HEK293 (cell line): ENCODE data around the gene ETV6.

ENCODE experiments used
- CTCF ChIA-PET: fragments of 350-600 bp; formaldehyde crosslinking; extraction: SDS; loops from one replicate; lab custom pipeline; 2021; ENCODE audit warnings: antibody characterized with exemption; lab: Yijun Ruan, JAX
- POLR2A ChIA-PET: fragments of 300-600 bp; formaldehyde crosslinking; extraction: SDS; loops from one replicate; lab custom pipeline; 2020; ENCODE audit warnings: antibody characterized with exemption, inconsistent platforms; lab: Yijun Ruan, JAX
- H3K27ac ChIP-seq: fragments of 200-500 bp; sonication (Bioruptor generic); 2 replicates; pipeline ENCODE4 v1.5.1; 2014; ENCODE audit warnings: low read depth, low read length, control low read depth, inconsistent platforms; ENCODE audit errors: extremely low read depth
- H3K36me3 ChIP-seq, 2 experiments: fragments of 200-500 bp in 1 of 2; sonication (Bioruptor generic) in 1 of 2; 1 replicate in 1 of 2; 2 replicates in 1 of 2; pipeline ENCODE4 v1.5.1; 2014 to 2017; ENCODE audit warnings: inconsistent platforms in 2 of 2, low read length in 2 of 2; ENCODE audit not compliant: control insufficient read depth in 2 of 2, insufficient read depth in 1 of 2
- H3K4me1 ChIP-seq: fragments of 200-500 bp; sonication (Bioruptor generic); 2 replicates; pipeline ENCODE4 v1.5.1; 2014; ENCODE audit warnings: mild to moderate bottlenecking, low read length, inconsistent platforms; ENCODE audit not compliant: control insufficient read depth, insufficient read depth
- H3K4me3 ChIP-seq: 2 replicates; pipeline ENCODE4 v1.5.1; 2011; ENCODE audit warnings: low read depth, mild to moderate bottlenecking, control low read depth, low read length, moderate library complexity
- H3K9me3 ChIP-seq: fragments of 200-500 bp; sonication (Bioruptor generic); 2 replicates; pipeline ENCODE4 v1.5.1; 2014; ENCODE audit warnings: low read depth, low read length, inconsistent platforms; ENCODE audit not compliant: control insufficient read depth, insufficient read depth
- GLI2 ChIP-seq: fragments of 450-650 bp; formaldehyde crosslinking; IDR thresholded peaks from 2 replicates; pipeline ENCODE4; 2017; ENCODE audit warnings: missing biosample characterization, missing genetic modification characterization, low read depth, borderline replicate concordance
- HOXC10 ChIP-seq: sonication (generic); formaldehyde crosslinking; IDR thresholded peaks from 2 replicates; pipeline ENCODE4 v1.8.1; 2023; ENCODE audit warnings: mild to moderate bottlenecking, missing genetic modification reagents
- KLF8 ChIP-seq: fragments of 450-650 bp; formaldehyde crosslinking; IDR thresholded peaks from 2 replicates; pipeline ENCODE4 v1.5.1; 2016; ENCODE audit warnings: missing biosample characterization, missing genetic modification characterization
- MYNN ChIP-seq: fragments of 450-650 bp; formaldehyde crosslinking; IDR thresholded peaks from 2 replicates; pipeline ENCODE4 v1.5.1; 2016; ENCODE audit warnings: missing biosample characterization, missing genetic modification characterization, borderline replicate concordance
- MZF1 ChIP-seq: fragments of 450-650 bp; formaldehyde crosslinking; IDR thresholded peaks from 2 replicates; pipeline ENCODE4 v1.5.1; 2017; ENCODE audit warnings: missing biosample characterization, missing genetic modification characterization, borderline replicate concordance
- RBAK ChIP-seq: fragments of 450-650 bp; formaldehyde crosslinking; IDR thresholded peaks from 2 replicates; pipeline ENCODE4 v1.5.1; 2016; ENCODE audit warnings: missing biosample characterization, missing genetic modification characterization
- TSHZ1 ChIP-seq: fragments of 450-650 bp; formaldehyde crosslinking; IDR thresholded peaks from 2 replicates; pipeline ENCODE4 v1.5.1; 2016; ENCODE audit warnings: missing biosample characterization, missing genetic modification characterization, borderline replicate concordance
- ZBTB48 ChIP-seq: fragments of 450-650 bp; formaldehyde crosslinking; IDR thresholded peaks from 2 replicates; pipeline ENCODE4 v1.5.1; 2016; ENCODE audit warnings: missing biosample characterization, missing genetic modification characterization
- ZBTB49 ChIP-seq: fragments of 450-650 bp; formaldehyde crosslinking; IDR thresholded peaks from 2 replicates; pipeline ENCODE4 v1.5.1; 2016; ENCODE audit warnings: missing biosample characterization, missing genetic modification characterization, low read depth
- ZNF112 ChIP-seq: fragments of 450-650 bp; formaldehyde crosslinking; IDR thresholded peaks from 2 replicates; pipeline ENCODE4 v1.5.0; 2017; ENCODE audit warnings: missing biosample characterization, missing genetic modification characterization
- ZNF174 ChIP-seq: fragments of 450-650 bp; formaldehyde crosslinking; IDR thresholded peaks from 2 replicates; pipeline ENCODE4 v1.5.0; 2017; ENCODE audit warnings: missing biosample characterization, mild to moderate bottlenecking, missing genetic modification characterization
- ZNF18 ChIP-seq: fragments of 450-650 bp; formaldehyde crosslinking; IDR thresholded peaks from 2 replicates; pipeline ENCODE4 v1.5.1; 2016; ENCODE audit warnings: missing biosample characterization, missing genetic modification characterization
- ZNF2 ChIP-seq: fragments of 450-650 bp; formaldehyde crosslinking; IDR thresholded peaks from 2 replicates; pipeline ENCODE4 v1.5.1; 2016; ENCODE audit warnings: missing biosample characterization, missing genetic modification characterization
- ZNF214 ChIP-seq: fragments of 450-650 bp; formaldehyde crosslinking; IDR thresholded peaks from 2 replicates; pipeline ENCODE4 v1.5.1; 2017; ENCODE audit warnings: missing biosample characterization, mild to moderate bottlenecking, missing genetic modification characterization, borderline replicate concordance
- ZNF596 ChIP-seq: fragments of 450-650 bp; IDR thresholded peaks from 2 replicates; pipeline ENCODE4 v1.5.0; 2018; ENCODE audit warnings: missing biosample characterization, mild to moderate bottlenecking, missing genetic modification characterization, moderate library complexity
- ZNF621 ChIP-seq: fragments of 450-650 bp; formaldehyde crosslinking; IDR thresholded peaks from 2 replicates; pipeline ENCODE4 v1.5.1; 2017; ENCODE audit warnings: missing biosample characterization, missing genetic modification characterization
- ZNF701 ChIP-seq: fragments of 450-650 bp; formaldehyde crosslinking; IDR thresholded peaks from 2 replicates; pipeline ENCODE4 v1.5.1; 2016; ENCODE audit warnings: missing biosample characterization, missing genetic modification characterization
- ZNF791 ChIP-seq: fragments of 450-650 bp; formaldehyde crosslinking; IDR thresholded peaks from 2 replicates; pipeline ENCODE4 v1.5.1; 2016; ENCODE audit warnings: missing biosample characterization, missing genetic modification characterization

The ETV6 gene

GRCh38 chr12:11684811-11685210 is 35.3 kb downstream of the ETV6 start:
- H3K9me3 ChIP-seq = no peaks in the 10 kb centered on the region
- H3K27ac ChIP-seq = no peak overlapping the region
- H3K4me1 ChIP-seq = 0 out of 2 replicates have a peak, but pooled peaks cover 4% of the 10 kb centered on the region
- H3K36me3 ChIP-seq = no peaks in the 10 kb centered on the region
- no peak overlapping the region for H3K4me3 ChIP-seq
- ChIA-PET POLR2A (interaction anchor here (1.0 kb wide), 1 partner anchor 36 kb away, joined by 3 read pairs; the partner anchor contains the start of gene ETV6), CTCF (no interaction called here)
- TF ChIP-seq ZNF791 (tag by site-specific recombination) = no peak
- TF ChIP-seq ZBTB48 (tag by site-specific recombination) = no peak
- TF ChIP-seq ZNF112 (tag by site-specific recombination) = no peak

- ChIA-PET POLR2A (interaction anchor here (1.0 kb wide), 1 partner anchor 36 kb away, joined by 3 read pairs; the partner anchor contains the start of gene ETV6), CTCF (no interaction called here)
- no peaks in the 10 kb centered on the region for H3K36me3 ChIP-seq
- no peak overlapping the region for H3K4me3 ChIP-seq
- no peak overlapping the region for H3K27ac ChIP-seq
- H3K9me3 ChIP-seq = no peaks in the 10 kb centered on the region
- H3K4me1 ChIP-seq = 0 out of 2 replicates have a peak, but pooled peaks cover 4% of the 10 kb centered on the region
- no peak for TF ChIP-seq GLI2 (tag by site-specific recombination)
- no peak for TF ChIP-seq ZNF621 (tag by site-specific recombination)
- no peak for TF ChIP-seq ZNF18
- TF ChIP-seq TSHZ1 (tag by site-specific recombination) = no peak
- no peak for TF ChIP-seq ZNF596
- TF ChIP-seq RBAK (tag by site-specific recombination) = no peak
- TF ChIP-seq MZF1 (tag by site-specific recombination) = no peak
- no peak for TF ChIP-seq KLF8
- no peak for TF ChIP-seq ZNF701
- TF ChIP-seq HOXC10 = no peak
- TF ChIP-seq MYNN = no peak
- TF ChIP-seq ZNF214 (tag by site-specific recombination) = no peak
- TF ChIP-seq ZBTB49 = no peak
- no peak for TF ChIP-seq ZNF2 (tag by site-specific recombination)
- no peak for TF ChIP-seq ZNF174
Observed at GRCh38 chr12:11685316-11685715, 35.8 kb downstream of the ETV6 start.
